Measurements from ENCODE around the gene ZNF516. TPM values are rescaled to one million over a fixed set of nuclear protein-coding genes. Genes with fewer than 3 reads are reported as not detected.

ZNF516 gene
- total and polyA plus RNA-seq, 2 of the 4 experiments (the other 2 are of a cell fraction), result 7.9 to 16.9 TPM

GRCh38 chr18:76487782-76488181, 7.3 kb downstream of the ZNF516 start:
- H3K79me1 ChIP-seq (ENCODE audit: low read depth in 1 of 2, low read length in 2 of 2), result peaks cover 20 to 86% of the 10 kb centered on the region in 2 experiments; a peak in 3 of 4 replicates
- intact Hi-C loops (cut with micrococcal nuclease) (loop anchor here (2.0 kb wide), 1 partner anchor 37 kb away; no protein-coding TSS in a partner anchor), dilution Hi-C loops (cut with HindIII; ENCODE audit: low sequenced_read_pairs, unreplicated experiment) (no loop called here), in situ Hi-C loops (cut with MboI; ENCODE audit: low sequenced_read_pairs) (no loop called here)
- peaks cover 18% of the 10 kb centered on the region for H3K9me1 ChIP-seq (ENCODE audit: insufficient read depth, low read length)
- H3K4me1 ChIP-seq (ENCODE audit: control insufficient read depth, insufficient read depth, low read length), result peaks cover 21% of the 10 kb centered on the region
- H3K23ac ChIP-seq (ENCODE audit: low read depth, low read length), result peak overlapping the region; percentile 33
- peak overlapping the region; percentile 64 for H2AK5ac ChIP-seq (ENCODE audit: low read depth, low read length)
- no peak overlapping the region for H3K9ac ChIP-seq (ENCODE audit: low read depth, low read length)
- no peak overlapping the region for H2AK9ac ChIP-seq (replicated peaks; ENCODE audit: low read depth, low read length, poor library complexity)
- H3K56ac ChIP-seq (ENCODE audit: extremely low read depth, insufficient read depth, low read length), result no peak overlapping the region
- peaks cover 5% of the 10 kb centered on the region; the same call in 1 of the 2 replicates for H3K36me3 ChIP-seq (ENCODE audit: control insufficient read depth, insufficient read depth, low read length)
- H2BK15ac ChIP-seq (ENCODE audit: low read depth, low read length), result peak overlapping the region; percentile 32; the same call in 1 of the 3 replicates
- POLR2A ChIA-PET (ENCODE audit: unreplicated experiment), result no interaction called here
- peak overlapping the region; percentile 63; the same call in 1 of the 2 replicates for H3K4me2 ChIP-seq (ENCODE audit: low read depth, low read length)
- H2BK120ac ChIP-seq (ENCODE audit: low read depth, low read length), result 0 out of 2 replicates have a peak overlapping the region, but pooled peaks have one; percentile 28
- peak overlapping the region; percentile 45; the same call in 1 of the 2 replicates for H4K91ac ChIP-seq (ENCODE audit: insufficient read depth, low read depth, low read length)
- H3K4ac ChIP-seq (ENCODE audit: low read depth, low read length), result peak overlapping the region; percentile 37; the same call in 1 of the 2 replicates
- DNase-seq (no peak), ATAC-seq (ENCODE audit: low read depth) (no peak)
- 0 out of 2 replicates have a peak overlapping the region, but pooled peaks have one; percentile 27 for H3K14ac ChIP-seq (replicated peaks; ENCODE audit: low read depth, low read length)
- H3K18ac ChIP-seq (ENCODE audit: low read depth, low read length), result no peak overlapping the region
- H4K8ac ChIP-seq (ENCODE audit: low read depth in 2 of 2, low read length in 2 of 2), result no peak overlapping the region; a peak in 1 of 4 replicates
- no peak overlapping the region for H3K4me3 ChIP-seq (ENCODE audit: insufficient read depth, low read depth, low read length)
- H3K27me3 ChIP-seq (ENCODE audit: control insufficient read depth, insufficient read depth, low read length), result no peaks in the 10 kb centered on the region
- H2BK5ac ChIP-seq (ENCODE audit: low read depth, low read length, poor library complexity, severe bottlenecking), result no peak overlapping the region
- TF ChIP-seq RCOR1 (IDR thresholded peaks at IDR 0.05; ENCODE audit: insufficient replicate concordance, low read length), result no peak
- TF ChIP-seq CHD1 (IDR thresholded peaks at IDR 0.05; ENCODE audit: low read depth, low read length), result no peak
- no peak for TF ChIP-seq CEBPB (IDR thresholded peaks at IDR 0.05; ENCODE audit: low read depth, low read length)
- TF ChIP-seq USF2 (IDR thresholded peaks at IDR 0.05; ENCODE audit: low read depth, low read length), result no peak
- no peak for TF ChIP-seq ELK1 (IDR thresholded peaks at IDR 0.05; ENCODE audit: borderline replicate concordance, low read depth, low read length)
- TF ChIP-seq, protein P1, sequence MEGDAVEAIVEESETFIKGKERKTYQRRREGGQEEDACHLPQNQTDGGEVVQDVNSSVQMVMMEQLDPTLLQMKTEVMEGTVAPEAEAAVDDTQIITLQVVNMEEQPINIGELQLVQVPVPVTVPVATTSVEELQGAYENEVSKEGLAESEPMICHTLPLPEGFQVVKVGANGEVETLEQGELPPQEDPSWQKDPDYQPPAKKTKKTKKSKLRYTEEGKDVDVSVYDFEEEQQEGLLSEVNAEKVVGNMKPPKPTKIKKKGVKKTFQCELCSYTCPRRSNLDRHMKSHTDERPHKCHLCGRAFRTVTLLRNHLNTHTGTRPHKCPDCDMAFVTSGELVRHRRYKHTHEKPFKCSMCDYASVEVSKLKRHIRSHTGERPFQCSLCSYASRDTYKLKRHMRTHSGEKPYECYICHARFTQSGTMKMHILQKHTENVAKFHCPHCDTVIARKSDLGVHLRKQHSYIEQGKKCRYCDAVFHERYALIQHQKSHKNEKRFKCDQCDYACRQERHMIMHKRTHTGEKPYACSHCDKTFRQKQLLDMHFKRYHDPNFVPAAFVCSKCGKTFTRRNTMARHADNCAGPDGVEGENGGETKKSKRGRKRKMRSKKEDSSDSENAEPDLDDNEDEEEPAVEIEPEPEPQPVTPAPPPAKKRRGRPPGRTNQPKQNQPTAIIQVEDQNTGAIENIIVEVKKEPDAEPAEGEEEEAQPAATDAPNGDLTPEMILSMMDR (conservative IDR thresholded peaks at IDR 0.05; ENCODE audit: low read depth, low read length), result no peak
- TF ChIP-seq NFE2L2 (IDR thresholded peaks at IDR 0.05; ENCODE audit: low read depth, low read length), result no peak
- no peak for TF ChIP-seq BHLHE40 (IDR thresholded peaks at IDR 0.05; ENCODE audit: low read depth, low read length)
- no peak for TF ChIP-seq SMC3 (IDR thresholded peaks at IDR 0.05; ENCODE audit: low read depth, low read length)
- no peak for TF ChIP-seq RFX5 (IDR thresholded peaks at IDR 0.05; ENCODE audit: low read depth, low read length)
- no peak for TF ChIP-seq RAD21 (IDR thresholded peaks at IDR 0.05; ENCODE audit: low read length)
- TF ChIP-seq MXI1 (IDR thresholded peaks at IDR 0.05; ENCODE audit: borderline replicate concordance, low read depth, low read length), result no peak
- TF ChIP-seq MAZ (IDR thresholded peaks at IDR 0.05; ENCODE audit: borderline replicate concordance, low read depth, low read length), result no peak
- no peak for TF ChIP-seq FOS (IDR thresholded peaks at IDR 0.05; ENCODE audit: low read depth, low read length)
- TF ChIP-seq MAFK (IDR thresholded peaks at IDR 0.05; ENCODE audit: low read depth, low read length), result no peak
- TF ChIP-seq POLR2A (IDR thresholded peaks at IDR 0.05; ENCODE audit: low read depth, low read length), result no peak
- H3K27ac ChIP-seq (ENCODE audit: insufficient read depth, low read length), result peak overlapping the region; percentile 1; the same call in 1 of the 2 replicates
- H4K20me1 ChIP-seq (ENCODE audit: insufficient read depth, low read length), result peaks cover 83% of the 10 kb centered on the region
- no peak overlapping the region for H2BK20ac ChIP-seq (ENCODE audit: low read depth, low read length)
- no CpG with 5 or more reads among the region's 8 CpGs for WGBS, 2 experiments (ENCODE audit: extremely low coverage in 2 of 2, insufficient read length in 1 of 2)
- H3K9me3 ChIP-seq (ENCODE audit: control insufficient read depth, insufficient read depth, low read length), result no peaks in the 10 kb centered on the region
- CTCF ChIA-PET, result interaction anchor here (0.7 kb wide), 1 partner anchor 89 kb away, joined by 3 read pairs; no protein-coding TSS in a partner anchor
- no peak overlapping the region for H4K5ac ChIP-seq (ENCODE audit: low read depth, low read length)
- no TSS peak for BruUV-seq (replicated peaks)
- H2AFZ ChIP-seq (replicated peaks; ENCODE audit: low read length, poor library complexity), result peak overlapping the region; percentile 25
